Lower lobe of right lung (tissue), 2 donors: ENCODE data around the gene SNN. TPM values are rescaled to one million over a fixed set of nuclear protein-coding genes. Genes with fewer than 3 reads are reported as not detected.

Source experiments
- ATAC-seq, 2 donors: fragments of 200-7000 bp; cut with Tn5 transposase; one replicate each; pipeline ENCODE4 v1.9.1; 2020 to 2022; ENCODE audit warnings: mild to moderate bottlenecking in 2 of 2, moderate library complexity in 2 of 2
- DNase-seq: peaks from one replicate; pipeline ENCODE4 v3.0.0-alpha.2; 2020
- H3K27ac ChIP-seq: fragments of 200-600 bp; one replicate; pipeline ENCODE4 v1.8.0; 2022
- H3K27me3 ChIP-seq: fragments of 200-600 bp; one replicate; pipeline ENCODE4 v1.8.0; 2022; ENCODE audit warnings: low read depth
- H3K36me3 ChIP-seq: fragments of 200-600 bp; one replicate; pipeline ENCODE4 v1.8.0; 2022; ENCODE audit warnings: mild to moderate bottlenecking
- H3K4me1 ChIP-seq: fragments of 200-600 bp; one replicate; pipeline ENCODE4 v1.8.0; 2022
- H3K4me3 ChIP-seq: fragments of 200-600 bp; one replicate; pipeline ENCODE4 v1.8.0; 2022; ENCODE audit warnings: mild to moderate bottlenecking
- H3K9me3 ChIP-seq: fragments of 200-600 bp; one replicate; pipeline ENCODE4 v1.8.0; 2022
- intact Hi-C: fragments of 100-400 bp; cut with DNase I; formaldehyde crosslinking; loops from one replicate; pipeline ENCODE4 v1.11.0; 2022
- total RNA-seq: library from RNA; stranded (reverse); fragmentation: NEBNext Ultra II Directional; extraction: Animal tissue kit (Norgen Biotek cat#: 25700); gene quantifications from one replicate; pipeline ENCODE4 v1.2.1, GENCODE V29; 2021
- TF ChIP-seq, protein P1 (sequence below): fragments of 200-600 bp; IDR thresholded peaks from one replicate; pipeline ENCODE4 v1.8.0; 2022; ENCODE audit warnings: antibody characterized with exemption, mild to moderate bottlenecking
- donor health status: DM: no; HTN: yes; CAD: no; lungs with severe emphysema.

Gene SNN
- total RNA-seq, 1 donor from 2014 or later: 25.5 TPM

DNA sequence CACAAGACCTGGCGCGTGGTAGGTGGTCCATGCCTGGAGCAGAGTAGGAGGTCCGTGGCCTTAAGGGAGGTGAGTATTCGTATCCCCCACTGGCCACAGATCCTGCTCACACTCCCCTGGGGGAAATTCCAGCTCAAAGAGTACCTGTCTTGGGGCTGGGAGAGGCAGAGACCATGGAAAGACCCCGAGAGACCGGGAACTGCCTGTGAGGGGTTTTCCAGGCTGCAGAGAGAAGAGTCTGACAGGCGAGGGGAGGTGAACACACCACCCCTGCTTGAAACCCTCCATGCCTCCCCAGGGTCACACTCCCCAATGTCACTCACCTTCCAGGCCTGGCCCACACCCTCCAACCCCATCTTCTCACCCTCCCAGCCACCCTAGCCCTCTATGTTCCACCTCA lies 12.6 kb upstream of the SNN start:
- Histone ChIP-seq H3K9me3 (no peaks in the 10 kb centered on the region), H3K27ac (no peak overlapping the region), H3K4me1 (no peaks in the 10 kb centered on the region), H3K36me3 (no peaks in the 10 kb centered on the region), H3K4me3 (no peak overlapping the region), H3K27me3 (no peaks in the 10 kb centered on the region)
- DNase-seq: no peak
- intact Hi-C loops: no loop called here
- TF ChIP-seq, protein P1, sequence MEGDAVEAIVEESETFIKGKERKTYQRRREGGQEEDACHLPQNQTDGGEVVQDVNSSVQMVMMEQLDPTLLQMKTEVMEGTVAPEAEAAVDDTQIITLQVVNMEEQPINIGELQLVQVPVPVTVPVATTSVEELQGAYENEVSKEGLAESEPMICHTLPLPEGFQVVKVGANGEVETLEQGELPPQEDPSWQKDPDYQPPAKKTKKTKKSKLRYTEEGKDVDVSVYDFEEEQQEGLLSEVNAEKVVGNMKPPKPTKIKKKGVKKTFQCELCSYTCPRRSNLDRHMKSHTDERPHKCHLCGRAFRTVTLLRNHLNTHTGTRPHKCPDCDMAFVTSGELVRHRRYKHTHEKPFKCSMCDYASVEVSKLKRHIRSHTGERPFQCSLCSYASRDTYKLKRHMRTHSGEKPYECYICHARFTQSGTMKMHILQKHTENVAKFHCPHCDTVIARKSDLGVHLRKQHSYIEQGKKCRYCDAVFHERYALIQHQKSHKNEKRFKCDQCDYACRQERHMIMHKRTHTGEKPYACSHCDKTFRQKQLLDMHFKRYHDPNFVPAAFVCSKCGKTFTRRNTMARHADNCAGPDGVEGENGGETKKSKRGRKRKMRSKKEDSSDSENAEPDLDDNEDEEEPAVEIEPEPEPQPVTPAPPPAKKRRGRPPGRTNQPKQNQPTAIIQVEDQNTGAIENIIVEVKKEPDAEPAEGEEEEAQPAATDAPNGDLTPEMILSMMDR: no peak
- ATAC-seq: no peak

DNA sequence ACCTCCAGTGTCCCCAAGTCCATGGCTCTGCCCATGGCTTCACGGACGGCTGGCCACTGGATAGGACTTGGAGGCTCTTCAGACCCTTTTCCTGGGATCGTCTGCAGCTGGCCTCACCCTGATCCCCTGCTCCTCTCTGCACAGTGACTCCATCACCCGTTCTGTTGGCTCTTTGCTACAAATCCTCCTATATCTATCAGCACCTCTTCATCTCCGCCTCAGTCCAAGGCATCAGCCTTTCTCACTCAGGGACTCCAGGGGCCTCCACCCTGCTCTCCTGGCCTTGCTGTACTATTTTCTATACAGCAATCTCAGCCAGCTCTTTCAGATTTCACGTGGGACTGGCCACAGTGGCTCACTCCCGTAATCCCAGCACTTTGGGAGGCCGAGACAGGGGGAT lies 10.7 kb upstream of the SNN start:
- intact Hi-C loops: no loop called here
- Histone ChIP-seq H3K27me3 (no peaks in the 10 kb centered on the region), H3K4me1 (no peaks in the 10 kb centered on the region), H3K9me3 (no peaks in the 10 kb centered on the region), H3K4me3 (no peak overlapping the region), H3K27ac (no peak overlapping the region), H3K36me3 (no peaks in the 10 kb centered on the region)
- no peak for DNase-seq
- ATAC-seq: no peak
- TF ChIP-seq, protein P1: no peak

- Histone ChIP-seq H3K9me3 (no peaks in the 10 kb centered on the region), H3K36me3 (no peaks in the 10 kb centered on the region), H3K4me1 (no peaks in the 10 kb centered on the region), H3K27me3 (no peaks in the 10 kb centered on the region), H3K27ac (no peak overlapping the region), H3K4me3 (no peak overlapping the region)
- peak; percentile 22 to 40 for ATAC-seq
- TF ChIP-seq, protein P1: no peak
- intact Hi-C loops: no loop called here
- no peak for DNase-seq
Measured at GRCh38 chr16:11658896-11659708, 9.2 kb upstream of the SNN start.

- no peaks in the 10 kb centered on the region for H3K4me1 ChIP-seq
Measured at GRCh38 chr16:11660565-11660964, 7.7 kb upstream of the SNN start.

GRCh38 chr16:11662582-11662981 lies 5.7 kb upstream of the SNN start:
- TF ChIP-seq, protein P1: no peak
- ATAC-seq (no peak), DNase-seq (no peak)
- Histone ChIP-seq H3K36me3 (no peaks in the 10 kb centered on the region), H3K4me3 (no peak overlapping the region), H3K27ac (no peak overlapping the region), H3K27me3 (no peaks in the 10 kb centered on the region), H3K9me3 (no peaks in the 10 kb centered on the region), H3K4me1 (no peaks in the 10 kb centered on the region)
- intact Hi-C loops: no loop called here

More at GRCh38 chr16:11660565-11660964, 7.7 kb upstream of the SNN start:
- no peak for ATAC-seq
- DNase-seq: no peak
- no peaks in the 10 kb centered on the region for H3K36me3 ChIP-seq
- intact Hi-C loops: no loop called here
- H3K4me3 ChIP-seq: no peak overlapping the region
- H3K9me3 ChIP-seq: no peaks in the 10 kb centered on the region
- H3K27me3 ChIP-seq: no peaks in the 10 kb centered on the region
- H3K27ac ChIP-seq: no peak overlapping the region
- TF ChIP-seq, protein P1: no peak
